Tibial nerve (tissue), 4 donors: ENCODE results near the gene CITED4. TPM values are rescaled to one million over a fixed set of nuclear protein-coding genes. Genes with fewer than 3 reads are reported as not detected.

Experiments
- DNase-seq, 2 donors: peaks; one replicate each; pipeline ENCODE4 v3.0.0-alpha.2; 2019; ENCODE audit warnings: low spot score in 2 of 2
- H3K27ac ChIP-seq, 4 donors: fragments of 200-600 bp; sonication (generic) in 3 of 4; one replicate each; pipeline ENCODE4 v1.5.1; 2017 to 2019; ENCODE audit warnings: mild to moderate bottlenecking in 1 of 4
- H3K27me3 ChIP-seq, 2 donors: fragments of 200-600 bp; sonication (generic) in 1 of 2; one replicate each; pipeline versions ENCODE4 v1.5.1 to v1.6.0; 2017 to 2019
- H3K36me3 ChIP-seq, 3 donors: fragments of 200-600 bp; sonication (generic); one replicate each; pipeline ENCODE4 v1.5.1; 2018 to 2019
- H3K4me1 ChIP-seq, 4 donors: fragments of 200-600 bp; sonication (generic) in 3 of 4; one replicate each; pipeline ENCODE4 v1.5.1; 2017 to 2019
- H3K4me3 ChIP-seq, 4 donors: fragments of 200-600 bp; sonication (generic) in 3 of 4; one replicate each; pipeline ENCODE4 v1.5.1; 2017 to 2019; ENCODE audit warnings: mild to moderate bottlenecking in 1 of 4, moderate library complexity in 1 of 4
- H3K9me3 ChIP-seq, 4 donors: fragments of 200-600 bp; sonication (generic) in 3 of 4; one replicate each; pipeline ENCODE4 v1.5.1; 2017 to 2019
- EP300 ChIP-seq, 2 donors: sonication (generic); formaldehyde crosslinking; IDR thresholded peaks; one replicate each; pipeline ENCODE4 v1.6.1; 2017; ENCODE audit warnings: antibody characterized with exemption in 2 of 2, mild to moderate bottlenecking in 1 of 2
- POLR2A ChIP-seq, 2 donors: fragments of 450-650 bp; IDR thresholded peaks; one replicate each; pipeline ENCODE4 v1.6.1; 2017; ENCODE audit warnings: antibody characterized with exemption in 2 of 2, mild to moderate bottlenecking in 2 of 2, moderate library complexity in 2 of 2
- WGBS, 2 donors: methylation state at CpG; one replicate each; pipeline ENCODE4 v1.1.5; 2018; 5-methylcytosine and 5-hydroxymethylcytosine counted together
- total RNA-seq, 4 donors: library from RNA; depleted of rRNA; stranded (reverse); fragments of >200 nt; gene quantifications; one replicate each; pipeline ENCODE4 v1.1.0, GENCODE V29; 2016
- TF ChIP-seq, protein P1 (sequence below), 5 experiments: fragments of 200-600 bp in 3 of 5; fragments of 450-650 bp in 2 of 5; sonication (generic) in 3 of 5; IDR thresholded peaks; one replicate each; pipeline ENCODE4 v1.5.1; 2016 to 2019; ENCODE audit warnings: antibody characterized with exemption in 5 of 5, mild to moderate bottlenecking in 3 of 5, moderate library complexity in 2 of 5

The CITED4 gene
- total RNA-seq, 4 donors from 2014 or later = 6.0 to 20.3 (median 13.4) TPM

GRCh38 chr1:40831001-40831732 lies 31.0 kb downstream of the CITED4 start:
- Histone ChIP-seq H3K27ac (no peak overlapping the region), H3K4me3 (no peak overlapping the region), H3K4me1 (no peaks in the 10 kb centered on the region), H3K36me3 (no peaks in the 10 kb centered on the region), H3K27me3 (no peaks in the 10 kb centered on the region), H3K9me3 (no peaks in the 10 kb centered on the region)
- TF ChIP-seq EP300 (IDR thresholded peaks at IDR 0.05) (no peak), POLR2A (IDR thresholded peaks at IDR 0.05) (no peak)
- TF ChIP-seq, protein P1, sequence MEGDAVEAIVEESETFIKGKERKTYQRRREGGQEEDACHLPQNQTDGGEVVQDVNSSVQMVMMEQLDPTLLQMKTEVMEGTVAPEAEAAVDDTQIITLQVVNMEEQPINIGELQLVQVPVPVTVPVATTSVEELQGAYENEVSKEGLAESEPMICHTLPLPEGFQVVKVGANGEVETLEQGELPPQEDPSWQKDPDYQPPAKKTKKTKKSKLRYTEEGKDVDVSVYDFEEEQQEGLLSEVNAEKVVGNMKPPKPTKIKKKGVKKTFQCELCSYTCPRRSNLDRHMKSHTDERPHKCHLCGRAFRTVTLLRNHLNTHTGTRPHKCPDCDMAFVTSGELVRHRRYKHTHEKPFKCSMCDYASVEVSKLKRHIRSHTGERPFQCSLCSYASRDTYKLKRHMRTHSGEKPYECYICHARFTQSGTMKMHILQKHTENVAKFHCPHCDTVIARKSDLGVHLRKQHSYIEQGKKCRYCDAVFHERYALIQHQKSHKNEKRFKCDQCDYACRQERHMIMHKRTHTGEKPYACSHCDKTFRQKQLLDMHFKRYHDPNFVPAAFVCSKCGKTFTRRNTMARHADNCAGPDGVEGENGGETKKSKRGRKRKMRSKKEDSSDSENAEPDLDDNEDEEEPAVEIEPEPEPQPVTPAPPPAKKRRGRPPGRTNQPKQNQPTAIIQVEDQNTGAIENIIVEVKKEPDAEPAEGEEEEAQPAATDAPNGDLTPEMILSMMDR (IDR thresholded peaks at IDR 0.05) = no peak
- 89 to 94% methylated on average over 17 to 18 of the region's 22 CpGs for whole genome bisulfite sequencing, 2 donors
- no peak for DNase-seq

- 88 to 90% methylated on average over 13 of the region's 13 CpGs for WGBS, 2 donors
- TF ChIP-seq, protein P1 (IDR thresholded peaks at IDR 0.05) = no peak
- no peak for TF ChIP-seq POLR2A (IDR thresholded peaks at IDR 0.05)
- no peak for TF ChIP-seq EP300 (IDR thresholded peaks at IDR 0.05)
- H3K36me3 ChIP-seq = no peaks in the 10 kb centered on the region
These were observed 31.7 kb downstream of the CITED4 start for GRCh38 chr1:40830419-40830943.

DNA sequence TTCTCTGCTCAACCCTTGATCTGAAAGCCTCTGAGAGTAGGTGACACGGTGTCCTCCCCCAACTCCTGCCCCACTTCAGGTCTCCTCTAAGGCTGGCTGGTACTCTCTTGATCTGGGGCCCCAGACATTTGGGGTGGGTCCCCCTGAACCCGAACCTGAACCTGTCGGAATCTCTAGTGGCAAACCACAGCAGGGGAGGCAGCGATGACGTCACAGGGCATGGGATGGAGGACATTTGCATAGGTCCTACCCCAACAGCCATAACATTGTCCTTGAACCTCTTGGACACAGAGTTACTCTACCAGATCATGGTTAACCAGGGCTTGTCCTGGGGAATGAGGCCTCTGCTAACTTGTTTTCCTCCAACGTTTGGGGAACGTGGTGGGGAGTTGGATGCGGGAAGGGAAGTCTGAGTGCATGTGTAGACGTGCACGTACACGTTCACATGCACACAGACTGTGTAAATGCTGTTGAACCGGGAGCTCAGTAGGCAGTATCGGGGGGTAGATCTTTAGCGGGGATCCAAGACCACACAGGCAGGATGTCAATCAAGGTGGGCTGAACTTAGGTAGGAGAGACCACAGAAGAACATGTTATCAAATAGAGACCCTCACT lies 32.4 kb downstream of the CITED4 start:
- Histone ChIP-seq H3K4me1 (peaks cover 0 to 9% (median 0%) of the 10 kb centered on the region in 4 donors), H3K27me3 (no peaks in the 10 kb centered on the region), H3K27ac (no peak overlapping the region), H3K36me3 (no peaks in the 10 kb centered on the region), H3K4me3 (no peak overlapping the region), H3K9me3 (no peaks in the 10 kb centered on the region)
- TF ChIP-seq EP300 (IDR thresholded peaks at IDR 0.05) (no peak), POLR2A (IDR thresholded peaks at IDR 0.05) (no peak)
- TF ChIP-seq, protein P1 (IDR thresholded peaks at IDR 0.05) = no peak
- no peak for DNase-seq
- 89 to 90% methylated on average over 13 of the region's 14 CpGs for WGBS, 2 donors

More at GRCh38 chr1:40830419-40830943, 31.7 kb downstream of the CITED4 start:
- no peaks in the 10 kb centered on the region for H3K9me3 ChIP-seq
- no peak overlapping the region for H3K4me3 ChIP-seq
- H3K27ac ChIP-seq = no peak overlapping the region
- DNase-seq = no peak
- peaks cover 0 to 2% (median 0%) of the 10 kb centered on the region in 4 donors for H3K4me1 ChIP-seq
- no peaks in the 10 kb centered on the region for H3K27me3 ChIP-seq

GRCh38 chr1:40825996-40826395 lies 36.2 kb downstream of the CITED4 start:
- H3K9me3 ChIP-seq = no peaks in the 10 kb centered on the region
- WGBS, 2 donors = 51 to 57% methylated on average over 5 of the region's 5 CpGs
- no peaks in the 10 kb centered on the region for H3K27me3 ChIP-seq
- H3K27ac ChIP-seq = no peak overlapping the region
- no peak overlapping the region for H3K4me3 ChIP-seq
- TF ChIP-seq EP300 (IDR thresholded peaks at IDR 0.05) (no peak), POLR2A (IDR thresholded peaks at IDR 0.05) (no peak)
- TF ChIP-seq, protein P1 (IDR thresholded peaks at IDR 0.05) = no peak
- no peak for DNase-seq
- H3K4me1 ChIP-seq = peaks cover 0 to 15% (median 0%) of the 10 kb centered on the region in 4 donors
- H3K36me3 ChIP-seq = no peaks in the 10 kb centered on the region

DNA sequence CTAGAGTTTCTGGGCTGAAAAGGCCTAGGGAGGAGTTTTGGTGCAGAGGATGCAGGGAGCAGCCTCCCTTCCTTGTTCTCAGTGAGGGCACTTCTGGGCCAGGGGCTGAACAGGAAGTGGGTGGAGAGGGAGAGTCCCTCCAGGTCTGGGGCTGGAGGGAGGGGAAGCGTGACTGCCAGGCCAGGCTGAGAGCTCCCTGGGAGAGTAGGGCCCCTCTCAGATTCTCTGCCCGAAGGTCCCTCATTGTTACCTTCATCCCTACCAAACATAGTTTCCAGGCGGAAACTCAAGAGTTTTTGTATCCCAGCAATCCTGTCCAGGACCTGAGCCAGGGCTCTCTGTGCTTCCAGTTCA lies 36.8 kb downstream of the CITED4 start:
- Histone ChIP-seq H3K27ac (no peak overlapping the region), H3K36me3 (no peaks in the 10 kb centered on the region), H3K9me3 (no peaks in the 10 kb centered on the region), H3K4me3 (no peak overlapping the region), H3K27me3 (no peaks in the 10 kb centered on the region), H3K4me1 (peaks cover 0 to 18% (median 0%) of the 10 kb centered on the region in 4 donors)
- TF ChIP-seq EP300 (IDR thresholded peaks at IDR 0.05) (no peak), POLR2A (IDR thresholded peaks at IDR 0.05) (no peak)
- TF ChIP-seq, protein P1 (IDR thresholded peaks at IDR 0.05) = no peak
- DNase-seq = no peak
- 66 to 68% methylated on average over 3 of the region's 3 CpGs for WGBS, 2 donors
